ENCODE results near the gene ALG6.

DNA sequence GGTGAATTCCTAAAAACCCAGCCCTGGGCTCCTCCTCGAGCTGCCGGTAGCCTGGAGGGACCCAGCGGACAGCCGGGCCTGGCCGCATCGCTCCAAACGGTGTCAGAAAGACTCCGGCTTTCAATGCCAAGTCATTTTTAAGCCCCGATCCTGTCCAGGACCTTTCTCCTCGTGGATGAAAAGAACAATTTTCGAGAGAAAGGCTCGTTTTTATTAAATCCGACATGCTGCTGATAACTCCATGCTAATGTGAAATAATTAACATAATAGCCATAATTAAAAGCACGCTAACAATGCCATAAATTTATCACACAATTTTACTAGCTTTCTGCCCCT is 49.6 kb upstream of the ALG6 start:
- TF ChIP-seq YY1 (IDR thresholded peaks at IDR 0.05; ENCODE audit: insufficient read depth, insufficient replicate concordance, low read depth, low read length), result no peak
- TF ChIP-seq ARHGAP35 (CRISPR knock-in tag; IDR thresholded peaks at IDR 0.05; ENCODE audit: borderline replicate concordance), result no peak
- TF ChIP-seq KAT8 (CRISPR knock-in tag; IDR thresholded peaks at IDR 0.05), result no peak
- no peak for TF ChIP-seq JUND (CRISPR knock-in tag; IDR thresholded peaks at IDR 0.05)
- TF ChIP-seq TCF7L2 (IDR thresholded peaks at IDR 0.05; ENCODE audit: low read depth, low read length), result no peak
- no peak for TF ChIP-seq MXI1 (IDR thresholded peaks at IDR 0.05; ENCODE audit: borderline replicate concordance, low read depth, low read length)
- no peak for TF ChIP-seq ELF1 (CRISPR knock-in tag; IDR thresholded peaks at IDR 0.05)
- no peak for TF ChIP-seq FOXO4 (CRISPR knock-in tag; conservative IDR thresholded peaks at IDR 0.05)
- no peak for TF ChIP-seq CAMTA2 (CRISPR knock-in tag; IDR thresholded peaks at IDR 0.05; ENCODE audit: borderline replicate concordance)
- TF ChIP-seq, protein P1, sequence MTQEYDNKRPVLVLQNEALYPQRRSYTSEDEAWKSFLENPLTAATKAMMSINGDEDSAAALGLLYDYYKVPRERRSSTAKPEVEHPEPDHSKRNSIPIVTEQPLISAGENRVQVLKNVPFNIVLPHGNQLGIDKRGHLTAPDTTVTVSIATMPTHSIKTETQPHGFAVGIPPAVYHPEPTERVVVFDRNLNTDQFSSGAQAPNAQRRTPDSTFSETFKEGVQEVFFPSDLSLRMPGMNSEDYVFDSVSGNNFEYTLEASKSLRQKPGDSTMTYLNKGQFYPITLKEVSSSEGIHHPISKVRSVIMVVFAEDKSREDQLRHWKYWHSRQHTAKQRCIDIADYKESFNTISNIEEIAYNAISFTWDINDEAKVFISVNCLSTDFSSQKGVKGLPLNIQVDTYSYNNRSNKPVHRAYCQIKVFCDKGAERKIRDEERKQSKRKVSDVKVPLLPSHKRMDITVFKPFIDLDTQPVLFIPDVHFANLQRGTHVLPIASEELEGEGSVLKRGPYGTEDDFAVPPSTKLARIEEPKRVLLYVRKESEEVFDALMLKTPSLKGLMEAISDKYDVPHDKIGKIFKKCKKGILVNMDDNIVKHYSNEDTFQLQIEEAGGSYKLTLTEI (CRISPR knock-in tag; conservative IDR thresholded peaks at IDR 0.05), result no peak
